SK-N-SH treated with all-trans-retinoic acid at 6 μM for 48 hours (cell line): ENCODE data around the gene GLB1L3.

Experiments
- ATAC-seq: fragments of 200-7000 bp; cut with Tn5 transposase; 3 replicates; pipeline ENCODE4 v1.9.1; 2020; ENCODE audit warnings: mild to moderate bottlenecking, moderate library complexity
- ARNTL ChIP-seq: fragments of 450-650 bp; formaldehyde crosslinking; IDR thresholded peaks from 2 replicates; pipeline ENCODE4 v1.5.0; 2020; ENCODE audit warnings: low read depth, mild to moderate bottlenecking, moderate library complexity, borderline replicate concordance
- BACH2 ChIP-seq: fragments of 250-450 bp; sonication (Bioruptor Pico); IDR thresholded peaks from 2 replicates; pipeline ENCODE4 v1.9.0; 2021; ENCODE audit warnings: mild to moderate bottlenecking, borderline replicate concordance
- CSDC2 ChIP-seq: fragments of 250-450 bp; sonication (Bioruptor Pico); IDR thresholded peaks from 2 replicates; pipeline ENCODE4 v1.5.0; 2020; ENCODE audit warnings: mild to moderate bottlenecking, moderate library complexity
- CSRNP3 ChIP-seq: fragments of 250-450 bp; sonication (Bioruptor Pico); IDR thresholded peaks from 2 replicates; pipeline ENCODE4 v1.5.1; 2021; ENCODE audit warnings: mild to moderate bottlenecking, moderate library complexity
- ESRRG ChIP-seq: fragments of 250-450 bp; sonication (Bioruptor Pico); IDR thresholded peaks from 2 replicates; pipeline ENCODE4 v1.6.1; 2021; ENCODE audit warnings: mild to moderate bottlenecking
- GLIS3 ChIP-seq: fragments of 250-450 bp; sonication (Bioruptor Pico); IDR thresholded peaks from 2 replicates; pipeline ENCODE4 v1.5.0; 2020; ENCODE audit warnings: mild to moderate bottlenecking, moderate library complexity
- ISL1 ChIP-seq: fragments of 250-450 bp; sonication (Bioruptor Pico); IDR thresholded peaks from 2 replicates; pipeline ENCODE4 v2.1.2; 2022; ENCODE audit warnings: mild to moderate bottlenecking, moderate library complexity
- OSR1 ChIP-seq: fragments of 250-450 bp; sonication (Bioruptor Pico); IDR thresholded peaks from 2 replicates; pipeline ENCODE4 v1.8.0; 2022; ENCODE audit warnings: moderate library complexity, mild to moderate bottlenecking, inconsistent platforms
- PATZ1 ChIP-seq: fragments of 250-450 bp; sonication (Bioruptor Pico); IDR thresholded peaks from 2 replicates; pipeline ENCODE4 v1.8.0; 2020; ENCODE audit warnings: mild to moderate bottlenecking, moderate library complexity, borderline replicate concordance
- POU6F1 ChIP-seq: fragments of 250-450 bp; sonication (Bioruptor Pico); IDR thresholded peaks from 2 replicates; pipeline ENCODE4 v1.8.0; 2021; ENCODE audit warnings: low read depth, mild to moderate bottlenecking, moderate library complexity, borderline replicate concordance
- PPARA ChIP-seq: fragments of 250-450 bp; sonication (Bioruptor Pico); IDR thresholded peaks from 2 replicates; pipeline ENCODE4 v1.5.0; 2020; ENCODE audit warnings: mild to moderate bottlenecking, borderline replicate concordance
- RARB ChIP-seq: fragments of 250-450 bp; sonication (Bioruptor Pico); IDR thresholded peaks from 2 replicates; pipeline ENCODE4 v1.8.0; 2021; ENCODE audit warnings: mild to moderate bottlenecking, moderate library complexity
- SNAI2 ChIP-seq: fragments of 250-450 bp; sonication (Bioruptor Pico); IDR thresholded peaks from 2 replicates; pipeline ENCODE4 v1.5.0; 2020; ENCODE audit warnings: mild to moderate bottlenecking, moderate library complexity
- TCF4 ChIP-seq: fragments of 250-450 bp; sonication (Bioruptor Pico); IDR thresholded peaks from 2 replicates; pipeline ENCODE4 v1.8.0; 2021; ENCODE audit warnings: mild to moderate bottlenecking, moderate library complexity, borderline replicate concordance
- TOX ChIP-seq: fragments of 250-450 bp; sonication (Bioruptor Pico); IDR thresholded peaks from 2 replicates; pipeline ENCODE4 v1.8.0; 2021; ENCODE audit warnings: mild to moderate bottlenecking, moderate library complexity, borderline replicate concordance
- ZC3H10 ChIP-seq: fragments of 250-450 bp; sonication (Bioruptor Pico); IDR thresholded peaks from 2 replicates; pipeline ENCODE4 v1.5.1; 2021; ENCODE audit warnings: mild to moderate bottlenecking, moderate library complexity
- ZFP3 ChIP-seq: fragments of 250-450 bp; sonication (Bioruptor Pico); IDR thresholded peaks from 2 replicates; pipeline ENCODE4 v1.5.0; 2020; ENCODE audit warnings: mild to moderate bottlenecking, moderate library complexity
- ZFP30 ChIP-seq: fragments of 450-650 bp; formaldehyde crosslinking; IDR thresholded peaks from 2 replicates; pipeline ENCODE4 v1.5.0; 2022; ENCODE audit warnings: mild to moderate bottlenecking, moderate library complexity
- ZNF565 ChIP-seq: fragments of 450-650 bp; formaldehyde crosslinking; conservative IDR thresholded peaks from 2 replicates; pipeline ENCODE4 v1.5.0; 2020; ENCODE audit warnings: low read depth, mild to moderate bottlenecking, moderate library complexity
- ZNF70 ChIP-seq: fragments of 450-650 bp; formaldehyde crosslinking; IDR thresholded peaks from 2 replicates; pipeline ENCODE4 v1.5.0; 2020; ENCODE audit warnings: mild to moderate bottlenecking, moderate library complexity
- ZNF8 ChIP-seq: fragments of 450-650 bp; formaldehyde crosslinking; IDR thresholded peaks from 2 replicates; pipeline ENCODE4 v1.5.0; 2020; ENCODE audit warnings: mild to moderate bottlenecking, moderate library complexity
- TF ChIP-seq, protein P1 (sequence below): fragments of 250-450 bp; sonication (Bioruptor Pico); IDR thresholded peaks from 2 replicates; pipeline ENCODE4 v1.5.1; 2020; ENCODE audit warnings: low read depth, mild to moderate bottlenecking, moderate library complexity

The GLB1L3 gene

GRCh38 chr11:134359646-134360045 lies 83.5 kb downstream of the GLB1L3 start:
- no peak for ATAC-seq

DNA sequence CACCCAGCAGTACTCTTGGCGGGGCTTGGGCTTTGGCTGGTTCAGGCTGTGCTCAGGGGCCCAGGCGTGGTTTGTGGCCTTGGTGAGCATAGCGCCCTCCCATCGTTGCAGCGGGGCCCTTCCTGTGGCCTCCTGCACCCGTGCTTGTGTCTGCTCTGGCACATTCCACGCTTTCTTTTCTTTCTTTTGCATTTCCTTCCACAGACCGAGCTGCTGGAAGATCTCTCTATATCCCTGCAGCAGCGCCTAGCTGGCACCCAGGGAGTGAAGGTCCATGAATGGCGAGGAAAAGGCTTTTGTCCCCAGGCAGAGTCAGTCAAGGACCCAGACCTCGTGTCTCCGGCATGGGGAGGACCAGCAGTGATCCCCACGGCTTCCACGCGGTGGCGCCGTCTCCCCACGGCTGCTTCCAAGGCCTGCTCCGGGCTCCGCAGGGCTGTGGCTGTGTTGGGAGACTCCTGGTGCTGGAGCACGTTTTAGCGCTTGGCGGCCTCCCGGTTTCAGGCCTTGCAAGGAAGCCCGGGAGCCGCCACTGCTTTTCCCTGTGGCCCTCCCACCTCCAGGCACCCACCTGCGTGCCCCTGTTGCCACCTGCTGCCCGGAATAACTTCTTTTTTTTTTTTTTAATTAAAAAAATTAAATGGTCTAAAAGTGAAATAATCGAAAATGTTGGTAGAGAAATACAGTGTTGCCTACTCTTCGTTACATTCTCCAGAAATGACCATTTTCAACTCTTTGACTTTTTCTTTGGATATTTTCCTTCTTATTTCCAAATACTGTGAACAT lies 84.1 kb downstream of the GLB1L3 start:
- TF ChIP-seq ZNF8 (CRISPR knock-in tag): no peak
- TF ChIP-seq GLIS3 (CRISPR knock-in tag): no peak
- 0 out of 2 replicates have a peak, but pooled peaks have one; percentile 4 for TF ChIP-seq ZNF70 (CRISPR knock-in tag)
- no peak for TF ChIP-seq ISL1
- TF ChIP-seq, all 23 proteins: peak for 1
- ATAC-seq: peak; percentile 94

More at GRCh38 chr11:134359646-134360045, 83.5 kb downstream of the GLB1L3 start:
- TF ChIP-seq, protein P1, sequence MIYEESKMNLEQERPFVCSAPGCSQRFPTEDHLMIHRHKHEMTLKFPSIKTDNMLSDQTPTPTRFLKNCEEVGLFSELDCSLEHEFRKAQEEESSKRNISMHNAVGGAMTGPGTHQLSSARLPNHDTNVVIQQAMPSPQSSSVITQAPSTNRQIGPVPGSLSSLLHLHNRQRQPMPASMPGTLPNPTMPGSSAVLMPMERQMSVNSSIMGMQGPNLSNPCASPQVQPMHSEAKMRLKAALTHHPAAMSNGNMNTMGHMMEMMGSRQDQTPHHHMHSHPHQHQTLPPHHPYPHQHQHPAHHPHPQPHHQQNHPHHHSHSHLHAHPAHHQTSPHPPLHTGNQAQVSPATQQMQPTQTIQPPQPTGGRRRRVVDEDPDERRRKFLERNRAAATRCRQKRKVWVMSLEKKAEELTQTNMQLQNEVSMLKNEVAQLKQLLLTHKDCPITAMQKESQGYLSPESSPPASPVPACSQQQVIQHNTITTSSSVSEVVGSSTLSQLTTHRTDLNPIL (CRISPR knock-in tag): no peak
- TF ChIP-seq TOX (CRISPR knock-in tag): no peak
- TF ChIP-seq PATZ1 (CRISPR knock-in tag): no peak
- TF ChIP-seq GLIS3 (CRISPR knock-in tag): no peak
- TF ChIP-seq ZNF70 (CRISPR knock-in tag): no peak
- no peak for TF ChIP-seq SNAI2 (CRISPR knock-in tag)
- no peak for TF ChIP-seq PPARA
- no peak for TF ChIP-seq RARB (CRISPR knock-in tag)
- no peak for TF ChIP-seq OSR1 (CRISPR knock-in tag)
- TF ChIP-seq POU6F1 (CRISPR knock-in tag): no peak
- TF ChIP-seq CSRNP3 (CRISPR knock-in tag): no peak
- no peak for TF ChIP-seq ZNF8 (CRISPR knock-in tag)
- no peak for TF ChIP-seq BACH2
- no peak for TF ChIP-seq ARNTL (CRISPR knock-in tag)
- no peak for TF ChIP-seq CSDC2
- no peak for TF ChIP-seq ZC3H10 (CRISPR knock-in tag)
- no peak for TF ChIP-seq ZFP3
- TF ChIP-seq TCF4 (CRISPR knock-in tag): no peak

DNA sequence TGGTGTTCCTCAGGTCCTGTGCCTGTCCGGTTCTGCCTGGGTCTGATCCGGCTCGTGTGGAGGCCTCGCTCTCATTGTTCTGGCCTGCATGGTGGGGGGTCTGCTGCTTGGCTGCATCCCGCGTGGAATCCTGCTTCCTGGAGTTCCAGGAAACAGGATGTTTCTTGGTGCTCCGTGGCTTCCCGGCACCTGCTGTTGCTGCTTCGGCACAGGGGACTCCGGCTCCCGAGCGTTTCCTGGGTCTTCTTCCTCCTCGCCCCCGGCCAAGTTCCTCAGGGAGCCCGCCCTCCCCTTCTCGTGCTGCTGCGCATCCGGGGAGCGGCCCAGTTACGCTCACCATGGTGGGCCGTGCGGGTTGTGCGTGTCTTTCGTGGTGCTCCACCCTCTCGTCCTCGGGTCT lies 85.5 kb downstream of the GLB1L3 start:
- no peak for TF ChIP-seq ZNF8 (CRISPR knock-in tag)
- TF ChIP-seq, protein P1 (CRISPR knock-in tag): no peak
- TF ChIP-seq ESRRG (CRISPR knock-in tag): no peak
- no peak for ATAC-seq

- no peak for ATAC-seq
- TF ChIP-seq OSR1 (CRISPR knock-in tag) (no peak), ZNF8 (CRISPR knock-in tag) (no peak), ESRRG (CRISPR knock-in tag) (no peak), ZFP3 (no peak), CSRNP3 (CRISPR knock-in tag) (no peak), BACH2 (no peak), RARB (CRISPR knock-in tag) (no peak), ZFP30 (CRISPR knock-in tag) (no peak), ZNF70 (CRISPR knock-in tag) (no peak), SNAI2 (CRISPR knock-in tag) (no peak), ZNF565 (CRISPR knock-in tag) (no peak), ISL1 (no peak), TCF4 (CRISPR knock-in tag) (no peak), TOX (CRISPR knock-in tag) (no peak), POU6F1 (CRISPR knock-in tag) (no peak)
Measured at GRCh38 chr11:134362192-134362901, 86.2 kb downstream of the GLB1L3 start.
